ENCODE data around the gene TLE2. TPM values are rescaled to one million over a fixed set of nuclear protein-coding genes. Genes with fewer than 3 reads are reported as not detected.

The TLE2 gene
- total RNA-seq, 1 experiment from 2014 or later, result 6.2 TPM

GRCh38 chr19:3047496-3048189, 18.6 kb upstream of the TLE2 start:
- Histone ChIP-seq H3K4me1 (ENCODE audit: control insufficient read depth, insufficient read depth, low read length) (peaks cover 4% of the 10 kb centered on the region), H3K36me3 (ENCODE audit: control insufficient read depth, insufficient read depth, low read length) (no peaks in the 10 kb centered on the region), H3K27ac (ENCODE audit: low read length) (no peak overlapping the region), H3K9me3 (ENCODE audit: control insufficient read depth, insufficient read depth, low read depth, low read length) (no peaks in the 10 kb centered on the region), H3K4me3 (ENCODE audit: low read depth in 2 of 2, low read length in 2 of 2) (peak overlapping the region; percentile 16 to 39), H3K27me3 (ENCODE audit: control insufficient read depth, insufficient read depth, low read length) (no peaks in the 10 kb centered on the region)
- intact Hi-C loops (cut with micrococcal nuclease; ENCODE audit: unreplicated experiment) (no loop called here), in situ Hi-C loops (cut with HindIII; ENCODE audit: low pct_unique_long_range_greater_than_20kb, low sequenced_read_pairs) (no loop called here)
- DNase-seq (ENCODE audit: low read depth, low spot score) (no peak), ATAC-seq (peak; percentile 67)
- ChIA-PET POLR2A (no interaction called here), CTCF (no interaction called here)
- BruUV-seq (replicated peaks), result no TSS peak
- TF ChIP-seq CTCF (IDR thresholded peaks at IDR 0.05), result no peak

GRCh38 chr19:3046698-3047495, 17.8 kb upstream of the TLE2 start:
- BruUV-seq (replicated peaks), result no TSS peak

More at GRCh38 chr19:3046698-3047495, 17.8 kb upstream of the TLE2 start:
- peak overlapping the region; percentile 16 to 39 for H3K4me3 ChIP-seq (ENCODE audit: low read depth in 2 of 2, low read length in 2 of 2)
- peaks cover 4% of the 10 kb centered on the region for H3K4me1 ChIP-seq (ENCODE audit: control insufficient read depth, insufficient read depth, low read length)
- intact Hi-C loops (cut with micrococcal nuclease; ENCODE audit: unreplicated experiment), result no loop called here
- H3K9me3 ChIP-seq (ENCODE audit: control insufficient read depth, insufficient read depth, low read depth, low read length), result no peaks in the 10 kb centered on the region
- DNase-seq (ENCODE audit: low read depth, low spot score) (no peak), ATAC-seq (no peak)
- no peaks in the 10 kb centered on the region for H3K27me3 ChIP-seq (ENCODE audit: control insufficient read depth, insufficient read depth, low read length)
- in situ Hi-C loops (cut with HindIII; ENCODE audit: low pct_unique_long_range_greater_than_20kb, low sequenced_read_pairs), result no loop called here
- CTCF ChIA-PET, result no interaction called here
- TF ChIP-seq POLR2AphosphoS5 (IDR thresholded peaks at IDR 0.05; ENCODE audit: low read depth, low read length) (no peak), CTCF (IDR thresholded peaks at IDR 0.05) (no peak), SIN3A (IDR thresholded peaks at IDR 0.05; ENCODE audit: borderline replicate concordance, insufficient read depth, low read depth, low read length) (no peak), TCF7L2 (IDR thresholded peaks at IDR 0.05; ENCODE audit: low read depth, low read length) (no peak), REST (IDR thresholded peaks at IDR 0.05; ENCODE audit: insufficient read depth in 1 of 2, low read depth in 2 of 2, low read length in 1 of 2) (no peak)
- H3K27ac ChIP-seq (ENCODE audit: low read length), result no peak overlapping the region
- POLR2A ChIA-PET, result no interaction called here
- no peaks in the 10 kb centered on the region for H3K36me3 ChIP-seq (ENCODE audit: control insufficient read depth, insufficient read depth, low read length)

Measured in Panc1 (cell line).